Testis (tissue), 2 donors: Measurements from ENCODE around the gene RRP15.

Experiments
- CTCF ChIP-seq, 3 experiments: fragments of 450-650 bp in 2 of 3; fragments of 200-600 bp in 1 of 3; sonication (generic) in 1 of 3; IDR thresholded peaks; one replicate each; pipeline ENCODE4 v1.5.1; 2016 to 2019; ENCODE audit warnings: antibody characterized with exemption in 3 of 3, mild to moderate bottlenecking in 2 of 3, moderate library complexity in 1 of 3
- POLR2A ChIP-seq: fragments of 450-650 bp; IDR thresholded peaks from one replicate; pipeline ENCODE4 v1.6.1; 2017; ENCODE audit warnings: antibody characterized with exemption, mild to moderate bottlenecking, moderate library complexity

GRCh38 chr1:218247339-218247738 lies 37.8 kb upstream of the RRP15 start:
- TF ChIP-seq CTCF (IDR thresholded peaks at IDR 0.05), result no peak
- no peak for TF ChIP-seq POLR2A
